GM18526 (cell line): Measurements from ENCODE around the gene DPYSL4.

Experiments
- POLR2A ChIP-seq: IDR thresholded peaks from 3 replicates; pipeline ENCODE4 v1.6.1; 2011; ENCODE audit not compliant: insufficient read length; ENCODE audit errors: extremely low read depth

The DPYSL4 gene

DNA sequence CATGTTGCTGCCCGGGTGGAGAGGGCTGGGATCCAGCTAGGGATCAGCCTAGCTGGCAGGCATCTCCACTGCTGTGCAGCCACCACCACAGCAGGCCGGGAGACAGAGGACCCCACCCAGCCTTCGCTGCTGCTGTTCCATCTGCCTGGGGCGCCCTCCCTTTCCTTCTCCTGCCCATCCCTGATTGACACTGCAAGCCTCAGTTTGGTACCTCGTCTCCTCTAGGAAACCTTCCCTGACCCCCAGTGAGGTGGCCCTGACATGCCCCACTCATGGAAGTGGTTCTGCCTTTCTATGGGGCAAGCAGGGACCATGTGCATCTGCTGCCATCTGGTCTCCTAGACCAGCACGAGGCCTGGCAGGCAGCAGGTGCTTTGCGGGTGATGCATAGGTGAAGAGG is 30.4 kb upstream of the DPYSL4 start:
- TF ChIP-seq POLR2A = no peak

GRCh38 chr10:132157101-132157500 is 29.6 kb upstream of the DPYSL4 start:
- no peak for TF ChIP-seq POLR2A

GRCh38 chr10:132158122-132158741 is 28.5 kb upstream of the DPYSL4 start:
- TF ChIP-seq POLR2A = no peak

DNA sequence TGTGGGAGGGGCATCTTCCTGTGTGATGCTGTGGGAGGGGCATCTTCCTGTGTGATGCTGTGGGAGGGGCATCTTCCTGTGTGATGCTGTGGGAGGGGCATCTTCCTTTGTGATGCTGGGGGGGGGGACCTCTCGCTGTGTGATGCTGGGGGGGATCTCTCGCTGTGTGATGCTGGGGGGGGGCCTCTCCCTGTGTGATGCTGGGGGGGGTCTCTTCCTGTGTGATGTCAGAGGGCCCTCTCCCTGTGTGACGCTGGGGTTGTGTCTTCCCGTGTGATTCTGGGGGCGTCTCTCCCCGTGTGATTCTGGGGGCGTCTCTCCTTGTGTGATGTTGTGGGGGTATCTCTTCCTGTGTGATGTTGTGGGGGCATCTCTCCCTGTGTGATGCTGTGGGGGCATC is 27.9 kb upstream of the DPYSL4 start:
- TF ChIP-seq POLR2A = no peak

DNA sequence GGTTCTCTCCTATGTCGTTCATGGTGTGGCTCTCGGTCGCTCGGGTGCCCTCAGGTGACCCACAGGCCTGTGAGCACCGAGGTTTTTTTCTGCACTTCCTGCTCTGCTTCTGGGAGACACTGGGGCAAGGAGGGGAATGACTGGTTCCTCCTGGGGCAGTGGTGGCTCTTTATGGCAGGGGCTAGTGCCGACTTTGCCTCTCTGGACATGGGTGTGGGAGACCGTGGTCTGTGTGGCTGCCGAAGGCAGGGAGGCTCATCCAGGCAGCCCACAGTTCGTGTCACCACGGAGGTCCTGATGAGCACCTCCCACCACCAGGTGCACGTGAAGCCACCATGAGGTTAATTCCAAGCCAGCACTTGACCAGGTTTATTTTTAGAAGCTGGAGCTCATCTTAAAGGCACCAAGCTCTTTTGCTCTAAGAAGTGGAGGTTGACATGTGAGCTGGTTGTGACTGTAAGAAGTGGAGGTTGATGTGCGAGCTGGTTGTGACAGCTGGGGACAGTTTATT is 24.7 kb upstream of the DPYSL4 start:
- no peak for TF ChIP-seq POLR2A

DNA sequence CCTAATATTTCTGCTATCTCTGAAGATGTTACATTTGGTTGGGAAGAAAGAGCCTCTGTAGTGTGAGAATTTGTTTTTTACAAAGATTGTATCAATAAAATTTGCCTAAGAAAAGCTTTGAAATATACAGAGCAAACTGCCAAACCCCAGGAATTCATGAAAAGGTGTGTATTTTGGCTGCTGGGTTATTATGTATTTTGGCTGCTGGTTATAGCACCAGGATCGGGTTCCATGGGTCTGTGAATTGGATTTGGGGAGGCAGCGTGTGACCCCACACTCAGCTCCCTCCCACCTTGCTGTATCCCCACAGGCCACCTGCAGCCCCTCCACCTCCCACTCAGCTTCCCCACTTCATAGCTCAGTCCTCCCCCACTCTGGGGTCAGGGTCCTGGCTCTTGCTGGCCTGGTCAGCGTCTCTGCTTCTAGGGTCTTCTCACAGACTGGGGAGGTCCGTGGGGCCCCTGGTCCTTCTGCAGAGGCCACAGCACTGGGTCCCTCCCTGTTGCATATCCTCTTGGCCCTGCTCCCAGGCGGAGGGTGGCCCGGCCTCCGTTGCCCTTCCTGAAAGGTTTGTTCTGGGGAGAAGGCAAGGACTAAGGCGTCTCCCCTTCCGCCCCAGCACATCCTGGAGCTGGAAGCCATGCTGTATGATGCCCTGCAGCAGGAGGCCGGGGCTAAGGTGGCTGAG is 24.0 kb upstream of the DPYSL4 start:
- TF ChIP-seq POLR2A = no peak

DNA sequence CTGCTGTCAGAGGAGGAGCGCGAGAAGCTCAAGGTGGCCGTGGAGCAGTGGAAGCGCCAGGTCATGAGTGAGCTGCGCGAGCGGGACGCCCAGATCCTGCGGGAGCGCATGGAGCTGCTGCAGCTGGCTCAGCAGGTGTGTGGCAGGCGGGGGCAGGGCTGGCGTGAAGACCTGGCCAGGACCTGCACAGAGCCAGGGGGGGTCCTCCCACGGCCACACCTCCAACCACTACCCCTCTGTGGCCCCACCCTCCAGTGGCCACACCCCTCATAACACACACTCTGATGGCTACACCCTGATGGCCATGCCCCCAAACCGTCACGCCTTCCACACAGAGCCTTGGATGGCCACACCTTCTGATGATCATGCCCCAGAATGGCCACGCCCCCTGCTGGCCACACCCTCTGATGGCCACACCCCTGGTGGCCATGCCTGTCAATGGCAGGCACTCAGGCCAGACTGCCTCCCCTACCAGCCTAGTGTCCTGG is 23.4 kb upstream of the DPYSL4 start:
- no peak for TF ChIP-seq POLR2A

DNA sequence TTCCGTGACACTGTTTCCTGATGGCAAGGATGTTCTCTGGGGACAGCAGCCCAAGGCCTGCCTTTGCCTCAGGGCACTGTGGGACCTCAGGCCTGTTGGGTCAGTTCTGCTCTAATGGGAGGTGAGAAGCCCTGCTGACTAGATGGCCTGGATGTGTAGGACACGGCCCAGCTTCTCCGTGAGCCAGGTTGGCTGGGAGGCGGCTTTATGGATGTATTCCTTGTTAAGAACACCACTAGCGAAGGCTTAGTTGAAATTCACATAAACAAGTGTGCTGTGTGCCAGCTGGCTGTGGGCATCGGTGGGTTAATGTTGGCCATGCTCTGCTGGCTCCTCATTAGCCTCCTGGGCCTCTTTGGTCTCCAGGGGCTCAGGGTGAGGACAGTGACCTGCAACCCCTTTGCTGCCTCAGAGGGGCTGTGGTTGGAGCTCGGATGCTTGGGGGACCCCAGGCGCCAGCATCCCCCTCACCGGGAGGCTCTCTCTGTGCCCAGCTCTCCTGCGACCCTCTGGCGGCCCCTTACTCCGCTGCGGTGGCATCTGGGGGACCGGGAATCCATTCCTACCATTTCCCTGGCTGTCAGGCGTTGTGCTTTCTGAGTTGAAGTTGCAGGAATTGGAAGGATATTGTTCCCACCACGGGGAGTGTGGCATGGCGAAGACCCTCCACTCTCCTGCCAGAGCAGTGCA is 22.8 kb upstream of the DPYSL4 start:
- no peak for TF ChIP-seq POLR2A

DNA sequence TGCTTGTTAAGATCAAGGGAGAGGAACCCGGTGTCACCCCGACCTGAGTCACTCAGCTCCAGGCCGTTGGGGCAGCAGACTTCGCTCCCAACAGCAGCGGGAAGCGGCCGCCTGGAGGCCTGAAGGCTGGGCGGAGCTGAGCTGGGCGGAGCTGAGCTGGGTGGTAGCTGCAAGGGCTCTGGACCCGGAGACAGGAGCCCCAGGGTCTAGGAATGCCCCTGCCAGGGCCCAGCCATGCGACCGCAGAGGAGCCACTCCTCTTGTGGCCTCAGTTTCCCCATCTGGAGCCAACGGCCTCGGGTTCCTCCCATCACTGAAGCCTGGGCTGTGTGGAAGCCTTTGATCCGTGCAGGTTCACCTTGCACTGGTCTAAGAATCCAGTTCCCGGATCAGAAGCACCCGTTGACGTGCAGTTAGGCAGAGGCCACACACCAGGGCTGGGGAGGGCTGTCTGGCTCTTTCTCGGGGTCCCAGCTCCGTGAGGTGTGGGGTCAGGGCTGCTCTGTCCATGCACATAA is 21.9 kb upstream of the DPYSL4 start:
- TF ChIP-seq POLR2A = no peak

DNA sequence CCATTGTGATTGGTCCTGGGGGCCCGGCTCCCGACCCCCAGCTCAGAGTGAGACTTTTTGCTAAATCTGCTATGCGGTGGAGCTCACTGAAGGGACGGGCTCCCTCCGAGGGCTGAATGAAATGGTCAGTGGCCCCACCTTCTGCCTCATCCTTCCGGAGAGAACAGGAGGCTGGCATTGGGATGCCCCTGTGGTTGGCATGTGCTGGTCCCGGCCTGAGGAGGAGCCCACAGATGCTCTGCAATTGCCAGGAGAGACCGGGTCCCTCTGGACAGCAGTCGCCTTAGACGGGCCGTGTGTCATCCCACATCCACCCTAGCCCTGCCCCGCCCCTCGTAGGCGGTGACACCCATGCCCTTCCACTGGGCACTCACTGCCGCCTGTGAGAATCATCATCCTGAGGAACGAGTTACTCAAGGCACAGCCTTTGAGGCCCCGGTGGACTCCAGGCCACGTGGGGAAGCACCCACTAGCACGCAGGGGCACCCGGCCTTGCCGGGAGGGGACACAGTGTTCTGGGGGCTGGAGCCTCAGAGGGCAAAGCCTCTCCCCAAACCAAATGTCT is 21.2 kb upstream of the DPYSL4 start:
- no peak for TF ChIP-seq POLR2A

DNA sequence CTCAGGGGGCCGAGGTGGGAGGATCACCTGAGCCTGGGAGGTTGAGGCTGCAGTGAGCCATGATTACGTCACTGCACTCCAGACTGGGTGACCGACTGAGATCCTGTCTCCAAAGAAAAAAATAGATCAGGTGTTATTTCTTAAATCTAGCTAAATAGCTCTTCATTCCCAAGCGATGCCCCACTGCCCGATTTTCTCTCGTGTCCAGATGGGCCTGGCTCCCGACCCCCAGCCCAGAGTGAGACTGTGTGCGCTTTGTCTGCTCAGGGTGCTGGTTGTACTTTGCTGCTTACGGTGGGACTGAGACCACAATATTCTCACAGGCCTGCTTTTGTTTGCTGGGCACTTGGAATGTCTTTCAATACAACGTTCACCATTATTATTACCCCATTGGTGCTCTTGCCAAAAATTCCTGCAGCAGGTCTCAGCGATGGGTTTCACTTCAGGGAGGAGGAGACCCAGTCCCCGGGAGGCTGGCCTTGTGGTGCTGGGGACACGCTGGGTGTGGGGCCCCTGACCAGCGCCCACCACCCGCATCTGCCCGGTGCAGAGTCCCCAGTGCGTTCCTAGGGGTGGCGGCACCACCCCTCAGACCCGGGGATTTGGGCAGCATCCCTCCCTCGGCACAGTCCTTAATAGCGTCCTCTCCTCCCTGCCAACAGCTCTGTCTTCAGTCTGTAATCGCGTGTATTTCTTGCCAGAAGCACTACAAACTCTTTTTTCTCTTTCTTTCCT is 20.4 kb upstream of the DPYSL4 start:
- TF ChIP-seq POLR2A = no peak

- no peak for TF ChIP-seq POLR2A
These were observed 19.6 kb upstream of the DPYSL4 start for GRCh38 chr10:132167041-132167674.

GRCh38 chr10:132167976-132168375 is 18.8 kb upstream of the DPYSL4 start:
- no peak for TF ChIP-seq POLR2A

- no peak for TF ChIP-seq POLR2A
These were observed 18.1 kb upstream of the DPYSL4 start for GRCh38 chr10:132168571-132169030.
